ENCODE results near the gene HIVEP2. TPM values are rescaled to one million over a fixed set of nuclear protein-coding genes. Genes with fewer than 3 reads are reported as not detected.

The HIVEP2 gene
- total RNA-seq, 1 donor from 2014 or later = 3.5 TPM

DNA sequence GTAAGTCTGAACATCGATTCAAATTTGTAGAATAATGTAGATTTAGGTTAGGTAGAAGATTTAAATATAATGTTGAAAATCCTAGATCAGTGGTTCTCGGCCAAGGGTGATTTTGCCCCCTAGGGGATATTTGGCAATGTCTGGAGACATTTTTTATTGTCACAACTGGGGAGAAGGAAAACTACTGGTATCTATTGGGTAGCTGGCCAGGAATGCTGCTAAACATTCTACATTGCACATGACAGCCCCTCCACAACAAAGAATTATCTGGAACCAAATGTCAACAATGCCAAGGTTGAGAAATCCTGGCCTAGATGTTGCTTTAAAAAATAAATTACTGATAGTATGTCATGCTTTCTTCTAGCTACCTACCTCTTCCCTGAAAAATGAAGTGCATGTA lies 76.1 kb downstream of the HIVEP2 start:
- Mint-ChIP-seq H3K9me3 (no peaks in the 10 kb centered on the region), H3K36me3 (ENCODE audit: low read depth) (no peaks in the 10 kb centered on the region), H3K27ac (ENCODE audit: unreplicated experiment) (no peak overlapping the region), H3K4me1 (peaks cover 8% of the 10 kb centered on the region), H3K4me3 (no peak overlapping the region), H3K27me3 (ENCODE audit: low read depth) (no peaks in the 10 kb centered on the region)
- DNase-seq (ENCODE audit: low read depth, low spot score) = no peak
- TF ChIP-seq CTCF (conservative IDR thresholded peaks at IDR 0.05) = peak; percentile 16

DNA sequence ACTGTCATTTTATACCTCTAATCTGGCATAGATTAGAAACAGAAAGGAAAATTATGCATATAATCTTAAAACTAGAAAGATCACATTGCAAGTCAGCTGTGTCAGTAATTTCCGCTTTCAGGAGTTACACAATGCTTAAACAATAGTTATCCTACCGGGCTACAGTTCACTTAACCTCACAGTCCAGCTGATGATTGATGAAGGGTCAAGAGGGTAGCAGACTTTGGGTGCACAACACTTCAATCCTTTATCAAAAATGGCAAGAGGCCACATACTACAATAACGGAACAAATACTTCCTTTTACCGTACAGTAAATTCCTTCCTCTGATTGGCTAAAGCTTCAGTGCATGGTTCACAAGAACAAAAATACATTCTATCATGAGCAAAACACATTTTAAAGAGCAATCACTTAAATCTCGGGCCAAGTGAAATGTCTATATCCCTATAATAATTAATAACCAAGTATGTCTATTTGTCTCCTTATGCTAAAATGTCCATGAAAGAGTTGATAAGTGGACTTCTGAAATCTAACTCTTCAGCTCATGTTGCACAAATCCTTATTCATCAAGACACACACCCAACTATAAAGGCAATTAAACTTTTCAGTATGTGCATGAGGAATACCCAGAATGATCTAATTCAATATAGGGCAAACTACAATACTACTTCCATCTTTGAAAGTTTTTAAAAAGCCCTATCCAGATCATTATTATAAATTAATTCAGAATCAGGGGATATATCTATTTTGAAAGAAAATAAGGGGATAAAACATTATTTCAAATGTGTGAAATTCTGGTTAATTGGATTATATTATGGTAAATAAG lies 76.8 kb downstream of the HIVEP2 start:
- H3K4me3 Mint-ChIP-seq = no peak overlapping the region

DNA sequence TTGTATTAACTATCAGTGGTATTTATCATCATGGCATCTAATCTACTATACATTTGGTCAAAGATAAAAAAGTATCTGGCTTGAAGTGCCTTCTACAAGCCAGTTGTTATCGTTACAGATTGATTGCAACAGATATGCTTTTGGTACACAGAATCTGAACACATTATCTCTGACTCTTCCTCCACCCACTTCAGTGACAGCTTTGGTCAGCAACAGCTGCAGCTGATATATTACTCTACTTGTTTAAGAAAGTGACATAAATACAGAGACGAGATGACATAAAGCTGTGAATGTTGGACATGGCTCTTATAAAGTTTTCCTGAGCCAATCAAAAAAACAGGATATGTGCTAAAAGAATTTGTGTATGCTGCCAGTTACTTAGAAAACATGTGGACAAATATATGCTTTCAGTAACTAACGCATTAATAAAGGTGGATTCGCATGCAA lies 77.6 kb downstream of the HIVEP2 start:
- H3K9me3 Mint-ChIP-seq = no peaks in the 10 kb centered on the region
- TF ChIP-seq CTCF (conservative IDR thresholded peaks at IDR 0.05) = no peak
- no peaks in the 10 kb centered on the region for H3K27me3 Mint-ChIP-seq (ENCODE audit: low read depth)
- H3K4me3 Mint-ChIP-seq = no peak overlapping the region
- no peak for DNase-seq (ENCODE audit: low read depth, low spot score)
- H3K27ac Mint-ChIP-seq (ENCODE audit: unreplicated experiment) = no peak overlapping the region
- H3K36me3 Mint-ChIP-seq (ENCODE audit: low read depth) = no peaks in the 10 kb centered on the region
- peaks cover 8% of the 10 kb centered on the region for H3K4me1 Mint-ChIP-seq

More for the DNA sequence above, 76.8 kb downstream of the HIVEP2 start:
- Mint-ChIP-seq H3K27me3 (ENCODE audit: low read depth) (no peaks in the 10 kb centered on the region), H3K27ac (ENCODE audit: unreplicated experiment) (no peak overlapping the region), H3K9me3 (no peaks in the 10 kb centered on the region), H3K36me3 (ENCODE audit: low read depth) (no peaks in the 10 kb centered on the region), H3K4me1 (peaks cover 8% of the 10 kb centered on the region)
- DNase-seq (ENCODE audit: low read depth, low spot score) = no peak
- TF ChIP-seq CTCF (conservative IDR thresholded peaks at IDR 0.05) = no peak

DNA sequence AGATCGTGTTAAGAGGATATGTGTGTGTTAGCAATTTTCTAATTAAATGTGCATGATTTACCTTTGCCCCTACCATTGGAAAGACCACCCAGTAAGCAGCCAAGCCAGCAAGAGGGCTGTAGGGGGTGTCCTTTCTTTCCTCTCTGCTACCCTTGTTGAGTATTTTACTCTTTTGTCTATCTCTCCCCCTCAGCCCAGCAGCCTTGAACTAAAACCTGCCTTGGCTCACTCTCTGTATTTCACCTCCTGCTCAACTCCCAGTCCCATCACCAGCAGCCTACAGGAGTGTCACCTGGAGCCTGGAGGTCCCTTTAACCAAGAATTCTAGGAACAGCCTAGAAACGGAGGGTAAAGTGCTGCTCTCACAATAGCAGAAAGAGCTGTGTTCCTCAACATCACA lies 81.0 kb downstream of the HIVEP2 start:
- no peak for TF ChIP-seq CTCF (conservative IDR thresholded peaks at IDR 0.05)
- Mint-ChIP-seq H3K4me1 (peaks cover 8% of the 10 kb centered on the region), H3K27me3 (ENCODE audit: low read depth) (no peaks in the 10 kb centered on the region), H3K4me3 (no peak overlapping the region), H3K36me3 (ENCODE audit: low read depth) (no peaks in the 10 kb centered on the region), H3K27ac (ENCODE audit: unreplicated experiment) (no peak overlapping the region), H3K9me3 (no peaks in the 10 kb centered on the region)
- DNase-seq (ENCODE audit: low read depth, low spot score) = no peak

DNA sequence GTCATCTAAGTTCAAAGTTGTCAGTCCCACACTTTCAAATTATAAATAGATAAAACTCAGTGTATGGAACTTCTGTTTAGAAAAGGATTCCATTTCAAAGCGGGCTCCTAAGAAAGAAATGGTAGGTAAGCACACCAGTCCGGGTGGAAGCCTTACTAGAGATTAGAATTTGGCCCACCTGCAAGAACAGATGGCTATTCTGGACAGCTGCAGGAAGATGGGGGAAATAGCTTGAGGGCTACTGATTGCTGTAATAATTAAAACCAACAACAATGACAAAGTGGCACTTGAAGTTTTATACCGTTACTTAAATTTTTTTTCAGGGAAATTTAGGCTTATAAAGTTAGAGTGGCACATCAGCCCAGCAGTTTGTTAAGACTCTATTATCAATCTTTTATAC lies 83.3 kb downstream of the HIVEP2 start:
- H3K9me3 Mint-ChIP-seq = no peaks in the 10 kb centered on the region
- H3K27me3 Mint-ChIP-seq (ENCODE audit: low read depth) = no peaks in the 10 kb centered on the region
- H3K4me1 Mint-ChIP-seq = peaks cover 15% of the 10 kb centered on the region
- H3K36me3 Mint-ChIP-seq (ENCODE audit: low read depth) = no peaks in the 10 kb centered on the region
- H3K4me3 Mint-ChIP-seq = no peak overlapping the region
- DNase-seq (ENCODE audit: low read depth, low spot score) = no peak
- no peak overlapping the region for H3K27ac Mint-ChIP-seq (ENCODE audit: unreplicated experiment)
- TF ChIP-seq CTCF (conservative IDR thresholded peaks at IDR 0.05) = no peak
